NCI-H82 treated with DMSO at 0.1 percent for 48 hours (cell line): ENCODE results near the gene PTPRM.

Source experiments
- DNase-seq: peaks from one replicate; lab custom pipeline; 2025; ENCODE audit not compliant: unreplicated experiment; lab: John Stamatoyannopoulos, UW

PTPRM gene

GRCh38 chr18:8299054-8299980 lies 732.2 kb downstream of the PTPRM start:
- DNase-seq: no peak

- DNase-seq: no peak
Observed at GRCh38 chr18:8300751-8301410, 733.8 kb downstream of the PTPRM start.

DNA sequence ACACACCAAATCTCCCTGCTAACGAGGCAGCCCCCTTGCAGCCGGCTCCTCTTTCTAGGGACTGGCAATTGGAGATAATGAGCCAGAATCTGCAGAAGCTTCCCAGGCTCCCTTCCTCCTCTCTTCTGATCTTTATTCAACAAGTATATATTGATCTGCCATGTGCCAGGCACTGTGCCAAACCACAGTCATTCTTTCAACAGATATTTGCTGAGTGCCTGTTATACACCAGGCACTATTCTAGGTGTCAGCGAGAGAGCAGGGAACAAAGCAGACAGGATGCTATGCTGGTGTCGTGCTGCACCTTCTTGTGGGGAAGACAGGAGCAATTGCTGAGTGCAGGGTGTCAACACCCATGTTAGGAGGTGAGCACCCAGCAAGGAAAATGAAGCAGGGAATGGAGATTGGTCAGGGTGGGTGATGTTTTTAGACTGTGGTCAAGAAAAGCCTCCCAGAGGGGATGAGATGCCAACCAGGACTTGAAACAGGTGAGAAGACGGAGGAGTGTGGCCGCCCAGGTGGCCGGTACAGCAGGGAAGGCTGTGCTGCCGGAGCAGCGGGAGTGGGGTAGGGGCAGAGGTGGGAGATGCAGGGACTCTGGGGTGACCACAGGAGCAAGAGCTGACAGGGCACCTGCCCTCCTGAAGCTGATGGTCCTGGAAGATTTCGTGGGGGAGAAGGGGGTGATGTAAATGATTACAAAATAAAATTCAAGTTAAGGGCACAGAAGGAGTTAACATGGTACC lies 734.5 kb downstream of the PTPRM start:
- DNase-seq: no peak

- no peak for DNase-seq
Observed at GRCh38 chr18:8303151-8303755, 736.1 kb downstream of the PTPRM start.

GRCh38 chr18:8307960-8308359 lies 740.8 kb downstream of the PTPRM start:
- no peak for DNase-seq

- no peak for DNase-seq
Observed at GRCh38 chr18:8313043-8313442, 745.9 kb downstream of the PTPRM start.

GRCh38 chr18:8314124-8314523 lies 747.0 kb downstream of the PTPRM start:
- DNase-seq: no peak

DNA sequence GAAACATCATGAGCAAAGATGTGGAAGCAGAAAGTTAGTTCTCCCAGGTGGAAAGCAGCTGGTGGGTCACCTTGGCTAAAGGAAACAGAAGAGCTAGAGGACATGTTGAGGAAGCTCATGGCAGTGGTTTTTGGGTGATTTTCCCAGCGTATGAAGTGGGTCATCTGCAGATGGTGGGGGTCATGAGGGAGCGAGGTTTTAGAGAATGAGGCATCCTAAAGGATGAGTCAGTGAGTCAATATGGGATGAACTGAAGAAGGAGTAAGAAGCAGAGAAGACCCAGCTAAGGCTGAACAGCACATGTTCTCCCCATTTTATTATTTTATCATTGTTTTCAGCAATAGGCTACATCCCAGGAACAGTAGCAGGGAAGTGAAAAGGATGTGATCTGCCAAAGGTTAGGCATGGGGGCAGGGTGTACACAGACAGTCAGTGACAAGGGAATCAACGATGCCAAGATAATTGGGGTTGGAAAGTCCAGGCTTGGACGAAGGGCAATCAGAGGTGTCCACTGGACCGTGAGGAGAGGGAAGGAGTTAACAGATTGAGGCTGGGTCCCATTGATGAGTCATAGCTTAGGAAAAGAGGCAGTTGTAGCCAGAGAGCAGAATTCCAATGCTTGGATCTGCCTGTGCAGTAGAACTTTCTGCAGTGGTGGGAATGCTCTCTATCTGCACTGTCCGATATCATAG lies 752.8 kb downstream of the PTPRM start:
- no peak for DNase-seq

- DNase-seq: no peak
Observed at GRCh38 chr18:8322486-8322885, 755.4 kb downstream of the PTPRM start.

- DNase-seq: no peak
Observed at GRCh38 chr18:8324343-8325065, 757.4 kb downstream of the PTPRM start.

DNA sequence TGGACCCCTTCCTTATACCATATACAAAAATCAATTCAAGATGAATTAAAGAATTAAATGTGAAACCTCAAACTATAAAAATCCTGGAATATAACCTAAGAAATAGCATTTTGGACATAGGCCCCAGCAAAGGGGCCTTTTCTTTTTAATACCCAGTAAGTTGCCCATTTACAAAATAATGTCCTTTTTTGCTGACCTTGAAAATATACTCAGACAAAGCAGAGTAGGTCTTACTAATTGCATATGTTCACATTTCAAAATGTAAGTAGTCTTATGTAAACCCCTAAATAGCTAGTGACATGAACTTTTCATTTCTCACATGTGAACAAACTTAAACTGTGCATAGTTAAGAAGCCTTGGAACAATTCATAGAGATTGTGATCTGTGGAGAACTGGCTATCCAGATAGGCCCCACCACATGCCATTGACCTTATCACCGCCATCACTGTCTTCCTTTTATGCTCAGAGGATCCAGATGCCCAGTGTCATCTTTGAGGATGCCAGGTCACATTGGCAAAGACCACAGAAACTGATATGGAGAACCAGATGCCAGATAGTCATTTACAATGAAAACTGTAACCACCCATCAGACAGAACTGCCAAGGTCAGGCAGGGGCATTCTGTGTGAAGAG lies 759.8 kb downstream of the PTPRM start:
- DNase-seq: no peak

DNA sequence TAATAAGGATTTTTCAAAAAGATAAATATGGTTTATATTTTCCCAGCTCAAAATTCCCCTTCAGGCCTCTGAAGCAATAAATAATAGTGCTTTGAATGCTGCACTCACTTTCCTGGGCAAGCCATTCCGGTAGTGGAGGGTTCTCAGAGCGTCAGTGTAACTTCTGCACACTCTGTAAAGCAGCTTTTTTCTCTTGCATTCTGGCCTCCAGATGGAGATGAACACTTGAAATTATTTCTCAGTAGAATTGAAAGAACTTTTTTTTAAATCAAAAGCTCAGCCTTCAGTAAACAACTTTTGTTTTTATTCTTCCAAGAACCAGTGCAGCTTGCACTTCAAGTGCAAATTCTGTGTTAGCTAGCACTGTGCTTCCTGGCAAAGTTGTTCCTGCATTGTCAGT lies 761.0 kb downstream of the PTPRM start:
- DNase-seq: no peak

DNA sequence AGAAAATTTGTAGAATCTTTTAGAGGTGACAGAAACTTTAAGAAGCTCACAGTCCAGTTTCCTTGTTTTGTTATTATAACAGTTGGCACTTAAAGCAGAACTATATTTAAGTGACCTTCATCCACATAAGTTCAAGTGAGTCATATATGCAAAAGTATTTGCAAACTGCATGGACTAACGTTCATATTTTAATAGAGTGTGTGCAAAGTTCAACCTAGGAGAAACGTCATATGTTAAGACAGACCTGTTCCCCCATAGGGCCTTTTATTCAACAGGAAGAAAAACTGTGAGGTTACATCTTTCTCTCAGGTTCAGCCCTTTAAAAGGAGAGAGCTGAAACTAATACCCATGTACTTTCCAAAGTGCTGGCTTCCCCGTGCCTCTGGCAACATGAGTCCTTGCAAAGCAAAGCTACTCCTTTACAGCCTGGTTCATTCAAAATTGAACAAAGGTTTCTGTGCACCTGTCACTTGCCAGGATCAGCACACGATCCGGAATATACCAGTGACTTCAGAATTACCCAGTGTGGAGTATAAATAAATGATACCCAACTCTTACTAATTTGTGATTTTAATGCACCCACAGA lies 762.2 kb downstream of the PTPRM start:
- no peak for DNase-seq

DNA sequence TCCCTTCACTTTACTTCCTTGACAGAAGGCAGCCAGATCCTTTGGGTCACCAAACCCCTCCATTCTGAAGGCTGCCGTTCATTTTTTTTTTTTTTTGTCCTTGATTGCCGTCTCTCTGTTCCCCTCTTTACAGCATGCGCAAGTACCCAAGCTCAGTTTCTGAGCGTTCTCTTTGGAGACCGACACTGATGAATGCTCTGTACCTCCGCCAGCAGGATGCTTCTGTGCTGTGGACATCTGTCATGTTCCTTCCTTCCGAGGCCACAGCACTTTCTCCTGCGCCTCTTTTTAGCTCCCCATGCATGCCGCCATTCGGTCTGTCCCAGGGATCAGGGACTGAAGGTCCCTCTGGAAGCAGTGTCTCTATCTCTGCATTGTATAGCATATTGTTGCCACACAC lies 763.5 kb downstream of the PTPRM start:
- no peak for DNase-seq

DNA sequence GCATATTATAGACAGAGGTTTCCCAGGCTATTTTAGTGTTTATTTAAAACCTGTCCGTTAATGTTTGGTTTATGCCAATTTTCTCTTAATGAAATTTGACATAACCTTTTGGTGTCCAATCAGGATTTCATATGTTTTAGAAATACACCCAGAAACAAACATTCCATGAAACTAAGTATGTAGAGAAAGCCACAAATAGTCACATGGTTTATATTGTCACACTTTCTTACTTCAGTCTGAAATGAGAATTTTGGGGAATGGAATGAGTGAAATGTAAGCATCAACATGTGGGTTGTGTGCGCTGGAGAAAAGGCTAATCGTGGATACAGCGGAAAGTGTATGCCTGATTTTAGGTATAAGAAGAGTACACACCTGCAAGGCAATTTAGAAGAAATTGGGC lies 765.2 kb downstream of the PTPRM start:
- DNase-seq: no peak

DNA sequence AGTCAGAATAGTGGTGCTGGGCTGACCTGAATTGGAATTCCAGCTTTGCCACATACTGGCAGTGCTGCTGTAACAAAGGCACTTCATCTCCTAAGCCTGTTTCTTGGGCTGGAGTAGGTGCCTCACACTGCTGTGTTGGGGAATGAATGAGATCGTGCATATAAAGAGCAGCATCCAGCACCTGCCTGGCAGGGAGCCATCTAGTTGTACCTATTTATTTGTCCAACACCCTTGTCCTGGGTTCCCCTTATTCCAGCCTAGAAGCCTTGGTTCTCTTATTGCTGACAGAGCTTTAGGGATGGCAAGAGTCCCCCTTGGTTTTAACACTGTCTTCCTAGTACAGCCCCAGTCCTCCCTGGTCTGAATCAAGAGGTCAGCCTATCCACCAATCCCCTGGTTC lies 766.8 kb downstream of the PTPRM start:
- no peak for DNase-seq

DNA sequence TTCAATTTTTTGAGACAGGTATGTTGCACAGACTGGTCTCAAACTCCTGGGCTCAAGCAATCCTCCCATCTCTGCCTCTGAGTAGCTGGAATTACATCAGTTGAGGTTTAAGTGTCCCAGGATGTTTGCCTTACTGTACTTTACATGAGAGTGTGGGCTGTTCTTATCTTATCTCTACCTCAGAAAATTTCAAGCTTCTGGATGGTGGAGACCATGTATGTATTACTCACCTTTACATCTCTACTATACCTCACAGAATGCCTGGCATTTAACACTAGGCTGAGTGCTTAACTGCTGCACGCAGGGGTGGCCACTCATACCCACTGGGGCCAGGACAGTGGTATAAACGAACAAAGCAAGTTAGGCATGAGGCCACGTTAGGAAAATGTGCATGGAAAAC lies 770.1 kb downstream of the PTPRM start:
- DNase-seq: no peak

DNA sequence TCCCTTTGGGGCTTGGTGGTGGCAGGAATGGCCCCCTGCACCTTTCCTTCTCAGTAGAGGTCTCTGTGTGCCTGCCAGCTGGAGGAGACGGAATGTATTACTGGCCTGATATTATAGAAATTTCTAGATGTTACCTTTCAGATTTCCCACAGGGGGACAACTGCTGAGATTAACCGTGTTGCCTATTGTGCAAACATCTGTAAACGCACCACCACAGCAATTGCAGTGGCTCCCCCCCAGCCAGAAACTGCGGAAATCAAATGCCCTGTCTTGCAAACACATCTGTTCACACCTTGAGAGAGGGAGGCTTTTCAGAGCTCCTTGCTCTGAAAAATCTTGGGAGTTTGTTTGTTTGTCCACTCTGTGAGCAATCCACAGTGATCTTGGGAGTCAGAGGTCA lies 772.1 kb downstream of the PTPRM start:
- no peak for DNase-seq

- DNase-seq: no peak
Observed at GRCh38 chr18:8339952-8340351, 772.8 kb downstream of the PTPRM start.
